ENCODE results near the gene TLR3.

TLR3 gene

DNA sequence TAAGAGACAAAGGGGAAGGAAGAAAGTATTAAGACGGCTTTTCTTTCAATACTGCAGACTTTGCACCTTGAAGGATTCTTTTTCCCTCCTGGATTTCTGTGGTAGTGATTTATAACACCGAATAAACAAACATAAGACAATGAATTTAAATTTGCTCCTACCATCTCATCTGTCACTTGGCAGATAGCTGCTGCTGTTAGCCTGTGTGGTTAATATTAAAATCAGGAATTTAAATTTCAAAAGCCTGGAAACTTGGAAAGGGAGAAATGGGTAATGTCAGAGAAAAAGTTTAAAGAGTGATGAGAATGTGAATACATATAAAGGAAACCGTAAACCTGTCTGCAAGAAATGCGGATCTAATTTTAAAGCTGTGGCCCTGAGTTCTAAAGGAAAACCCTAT lies 39.0 kb downstream of the TLR3 start:
- DNase-seq: no peak

DNA sequence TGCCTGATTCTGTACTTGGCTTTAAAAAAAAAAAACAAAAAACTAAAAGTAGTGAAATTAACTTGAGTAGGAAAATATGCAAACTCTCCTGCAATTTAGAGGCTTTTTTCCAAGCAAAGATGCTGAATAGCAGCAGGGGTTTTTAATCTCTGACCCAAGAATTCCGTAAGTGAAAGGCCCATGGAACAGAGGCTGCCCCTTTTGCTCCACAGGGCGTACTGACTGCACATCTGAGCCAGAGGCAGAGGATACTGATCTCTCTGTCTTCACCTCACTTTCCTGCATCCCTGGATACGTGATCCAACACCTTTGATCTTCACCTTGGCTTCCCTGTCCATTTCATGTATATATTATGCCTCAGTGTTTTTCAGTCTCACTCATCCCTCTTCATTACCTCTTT lies 39.4 kb downstream of the TLR3 start:
- DNase-seq: no peak

GRCh38 chr4:186109245-186109644 lies 40.3 kb downstream of the TLR3 start:
- no peak for DNase-seq

DNA sequence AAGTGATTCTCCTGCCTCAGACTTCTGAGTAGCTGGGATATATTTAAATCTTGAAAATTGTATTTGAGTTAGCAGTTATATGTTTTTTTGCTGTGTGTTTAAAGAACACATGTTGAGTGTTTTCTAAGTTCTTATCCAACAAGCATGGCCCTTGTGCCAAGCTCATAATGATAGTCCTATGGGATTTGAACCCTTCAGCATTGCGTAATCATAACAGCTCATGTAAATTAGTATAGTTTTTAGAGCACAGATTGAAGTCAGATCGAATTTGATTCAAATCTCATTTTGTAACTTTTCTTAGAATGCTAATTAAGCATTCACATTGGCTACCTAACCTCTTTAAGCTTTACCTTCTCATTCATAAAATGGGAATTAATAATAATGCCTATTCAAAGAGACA lies 47.7 kb downstream of the TLR3 start:
- DNase-seq: no peak

DNA sequence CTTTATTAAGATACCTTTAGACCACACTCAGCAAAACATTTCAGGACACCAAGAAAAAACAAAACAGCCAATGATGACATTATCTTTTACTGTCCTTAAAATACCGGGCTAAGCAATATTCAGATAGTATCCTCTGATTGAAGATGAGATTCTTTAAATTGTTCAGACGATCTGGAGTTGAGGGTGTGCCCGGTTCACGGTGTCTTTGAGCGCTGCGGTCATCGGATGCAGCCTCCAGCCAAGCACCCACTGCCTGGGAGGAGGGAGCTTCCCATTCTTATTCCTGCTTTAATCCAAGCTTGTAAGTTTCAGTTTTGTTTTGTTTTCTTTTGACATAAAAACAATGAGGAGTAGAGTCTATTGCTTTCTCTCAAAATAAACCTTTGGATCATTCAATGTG lies 49.6 kb downstream of the TLR3 start:
- no peak for DNase-seq

DNA sequence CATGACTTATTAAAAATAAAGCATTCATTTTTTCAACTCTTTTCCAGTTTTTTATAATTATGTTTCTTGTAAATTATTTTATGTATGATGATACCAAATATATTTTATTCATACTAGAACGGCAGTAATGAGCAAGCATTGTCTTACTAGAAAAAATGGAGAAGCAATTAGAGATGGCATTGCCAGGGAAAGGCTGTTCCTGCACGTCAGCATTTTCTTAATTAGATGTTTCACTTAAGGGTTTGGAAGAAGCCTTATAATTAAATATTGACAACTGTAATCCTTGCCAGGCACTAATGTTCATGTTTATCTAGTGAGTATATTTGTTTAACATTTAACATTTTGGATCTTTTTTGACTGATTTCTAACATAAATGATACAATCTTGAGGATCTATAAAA lies 52.1 kb downstream of the TLR3 start:
- no peak for DNase-seq

GRCh38 chr4:186128842-186129241 lies 59.9 kb downstream of the TLR3 start:
- DNase-seq: no peak

GRCh38 chr4:186131935-186132334 lies 63.0 kb downstream of the TLR3 start:
- no peak for DNase-seq

GRCh38 chr4:186132577-186133242 lies 63.8 kb downstream of the TLR3 start:
- no peak for DNase-seq

DNA sequence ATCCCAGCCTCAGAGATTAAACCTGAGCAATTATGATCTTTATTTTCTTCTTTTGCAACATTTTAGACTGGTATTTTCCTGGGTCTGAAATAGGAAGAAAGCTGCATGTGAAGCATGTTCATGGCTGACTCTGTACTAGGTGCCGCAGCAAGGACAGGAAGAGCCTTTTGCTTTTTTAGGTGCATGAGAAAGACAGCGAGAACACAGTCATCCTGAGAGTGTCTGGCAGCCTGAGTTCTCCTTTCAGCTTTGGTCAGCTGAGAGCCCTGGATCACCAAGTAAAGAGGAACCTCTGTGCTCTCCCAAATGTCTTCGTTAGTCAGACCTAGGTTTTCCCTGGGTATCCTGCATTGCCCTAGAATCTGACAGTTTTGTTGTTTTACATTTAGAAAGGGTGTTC lies 65.3 kb downstream of the TLR3 start:
- DNase-seq: no peak

DNA sequence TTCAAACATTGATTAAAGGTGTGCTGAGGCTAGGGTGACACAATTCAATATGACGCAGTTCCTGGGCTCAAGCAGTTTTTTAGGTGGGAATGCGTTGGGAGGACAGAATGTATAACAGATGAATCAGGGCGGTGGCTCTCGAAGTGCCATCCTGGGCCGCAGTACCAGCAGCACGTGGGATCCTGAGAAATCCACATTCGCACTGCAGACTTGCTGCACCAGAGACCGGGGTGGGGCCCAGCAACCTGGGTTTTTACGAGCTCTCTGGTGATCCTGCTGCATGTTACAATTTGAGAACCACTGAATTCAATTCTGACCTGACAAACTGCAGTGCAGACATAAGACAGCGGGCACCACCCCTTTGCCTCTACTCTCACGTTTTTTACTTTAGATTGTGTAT lies 65.9 kb downstream of the TLR3 start:
- no peak for DNase-seq

DNA sequence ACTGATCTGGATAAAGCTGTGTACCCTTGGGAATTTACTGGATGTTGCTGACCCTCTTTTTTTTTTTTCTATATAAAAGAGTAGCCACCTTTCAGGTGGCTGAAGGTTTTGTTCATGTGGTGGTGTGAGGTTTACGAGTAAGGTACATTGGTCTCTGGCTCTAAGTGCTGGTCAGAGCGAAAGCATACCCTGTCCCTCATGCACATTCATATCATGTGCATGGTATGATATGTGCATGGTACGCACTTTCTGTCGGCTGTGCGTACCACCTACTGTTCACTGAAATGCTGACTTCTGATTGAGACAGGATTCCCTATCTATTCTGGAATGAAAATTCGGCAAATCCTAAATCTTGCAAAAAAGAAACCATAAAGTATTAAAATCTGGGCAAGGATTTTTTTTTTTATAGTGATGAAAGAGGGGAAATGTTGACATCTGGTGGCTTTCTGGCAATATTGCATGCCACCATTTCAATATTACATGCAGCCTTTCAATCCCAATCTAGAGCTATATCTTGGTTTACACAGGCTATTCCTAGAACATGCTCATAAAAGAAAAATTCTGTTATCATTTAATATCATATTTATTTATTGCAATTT lies 68.3 kb downstream of the TLR3 start:
- DNase-seq: no peak
